ENCODE measurements around the gene TBC1D5.
A peak's percentile ranks its signal among the peaks of the same experiment; 100 is the strongest.

The TBC1D5 gene

GRCh38 chr3:17747890-17748247 lies 5.4 kb upstream of the TBC1D5 start:
- no peak for TF ChIP-seq CTCF (IDR thresholded peaks at IDR 0.05; ENCODE audit: insufficient read depth, low read depth, low read length, missing control alignments)
- no peak for DNase-seq (ENCODE audit: low read depth)
- no peak overlapping the region for H3K4me3 ChIP-seq (ENCODE audit: low read depth, low read length)

GRCh38 chr3:17747174-17747889 lies 4.9 kb upstream of the TBC1D5 start:
- DNase-seq (ENCODE audit: low read depth): peak; percentile 89
- no peak for TF ChIP-seq CTCF (IDR thresholded peaks at IDR 0.05; ENCODE audit: insufficient read depth, low read depth, low read length, missing control alignments)
- H3K4me3 ChIP-seq (ENCODE audit: low read depth, low read length): peak overlapping the region; percentile 7

GRCh38 chr3:17745894-17746293 lies 3.5 kb upstream of the TBC1D5 start:
- DNase-seq (ENCODE audit: low read depth): no peak
- H3K4me3 ChIP-seq (ENCODE audit: low read depth, low read length): no peak overlapping the region
- TF ChIP-seq CTCF (IDR thresholded peaks at IDR 0.05; ENCODE audit: insufficient read depth, low read depth, low read length, missing control alignments): no peak

GRCh38 chr3:17745301-17745700 lies 2.9 kb upstream of the TBC1D5 start:
- H3K4me3 ChIP-seq (ENCODE audit: low read depth, low read length): no peak overlapping the region
- peak; percentile 7 for DNase-seq (ENCODE audit: low read depth)
- no peak for TF ChIP-seq CTCF (IDR thresholded peaks at IDR 0.05; ENCODE audit: insufficient read depth, low read depth, low read length, missing control alignments)

- no peak for DNase-seq (ENCODE audit: low read depth)
- H3K4me3 ChIP-seq (ENCODE audit: low read depth, low read length): no peak overlapping the region
- no peak for TF ChIP-seq CTCF (IDR thresholded peaks at IDR 0.05; ENCODE audit: insufficient read depth, low read depth, low read length, missing control alignments)
Measured at GRCh38 chr3:17744693-17745092, 2.3 kb upstream of the TBC1D5 start.

GRCh38 chr3:17743658-17743995 lies 1.2 kb upstream of the TBC1D5 start:
- peak overlapping the region; percentile 99 for H3K4me3 ChIP-seq (ENCODE audit: low read depth, low read length)
- no peak for TF ChIP-seq CTCF (IDR thresholded peaks at IDR 0.05; ENCODE audit: insufficient read depth, low read depth, low read length, missing control alignments)
- DNase-seq (ENCODE audit: low read depth): no peak

Measured in GM12865 (cell line).